Measurements from ENCODE around the gene PRDM2.

PRDM2 gene

GRCh38 chr1:13813398-13814012 lies 113.5 kb downstream of the PRDM2 start:
- in situ Hi-C loops (cut with HindIII; ENCODE audit: low sequenced_read_pairs) = no loop called here
- peak; percentile 67 for TF ChIP-seq CTCF (IDR thresholded peaks at IDR 0.05; ENCODE audit: low read depth, low read length, missing control alignments)
- no peak overlapping the region for H3K4me3 ChIP-seq (ENCODE audit: low read depth, low read length)
- no peak for DNase-seq (ENCODE audit: low read depth)

- H3K4me3 ChIP-seq (ENCODE audit: low read depth, low read length) = no peak overlapping the region
- DNase-seq (ENCODE audit: low read depth) = no peak
- no peak for TF ChIP-seq CTCF (IDR thresholded peaks at IDR 0.05; ENCODE audit: low read depth, low read length, missing control alignments)
- in situ Hi-C loops (cut with HindIII; ENCODE audit: low sequenced_read_pairs) = no loop called here
Measured at GRCh38 chr1:13814131-13814530, 114.1 kb downstream of the PRDM2 start.

- in situ Hi-C loops (cut with HindIII; ENCODE audit: low sequenced_read_pairs) = no loop called here
- H3K4me3 ChIP-seq (ENCODE audit: low read depth, low read length) = no peak overlapping the region
- no peak for TF ChIP-seq CTCF (IDR thresholded peaks at IDR 0.05; ENCODE audit: low read depth, low read length, missing control alignments)
- no peak for DNase-seq (ENCODE audit: low read depth)
Measured at GRCh38 chr1:13816016-13816760, 116.2 kb downstream of the PRDM2 start.

GRCh38 chr1:13817906-13818305 lies 117.9 kb downstream of the PRDM2 start:
- TF ChIP-seq CTCF (IDR thresholded peaks at IDR 0.05; ENCODE audit: low read depth, low read length, missing control alignments) = no peak
- in situ Hi-C loops (cut with HindIII; ENCODE audit: low sequenced_read_pairs) = no loop called here
- DNase-seq (ENCODE audit: low read depth) = no peak
- no peak overlapping the region for H3K4me3 ChIP-seq (ENCODE audit: low read depth, low read length)

GRCh38 chr1:13818926-13819325 lies 118.9 kb downstream of the PRDM2 start:
- in situ Hi-C loops (cut with HindIII; ENCODE audit: low sequenced_read_pairs) = no loop called here
- no peak for TF ChIP-seq CTCF (IDR thresholded peaks at IDR 0.05; ENCODE audit: low read depth, low read length, missing control alignments)
- H3K4me3 ChIP-seq (ENCODE audit: low read depth, low read length) = no peak overlapping the region
- no peak for DNase-seq (ENCODE audit: low read depth)

GRCh38 chr1:13819642-13820041 lies 119.7 kb downstream of the PRDM2 start:
- no peak for DNase-seq (ENCODE audit: low read depth)
- in situ Hi-C loops (cut with HindIII; ENCODE audit: low sequenced_read_pairs) = no loop called here
- TF ChIP-seq CTCF (IDR thresholded peaks at IDR 0.05; ENCODE audit: low read depth, low read length, missing control alignments) = no peak
- no peak overlapping the region for H3K4me3 ChIP-seq (ENCODE audit: low read depth, low read length)
